ENCODE data around the gene SLIT1. TPM values are rescaled to one million over a fixed set of nuclear protein-coding genes. Genes with fewer than 3 reads are reported as not detected.

SLIT1 gene
- total and polyA plus RNA-seq, 12 donors: 0.05 to 0.65 (median 0.15) TPM

DNA sequence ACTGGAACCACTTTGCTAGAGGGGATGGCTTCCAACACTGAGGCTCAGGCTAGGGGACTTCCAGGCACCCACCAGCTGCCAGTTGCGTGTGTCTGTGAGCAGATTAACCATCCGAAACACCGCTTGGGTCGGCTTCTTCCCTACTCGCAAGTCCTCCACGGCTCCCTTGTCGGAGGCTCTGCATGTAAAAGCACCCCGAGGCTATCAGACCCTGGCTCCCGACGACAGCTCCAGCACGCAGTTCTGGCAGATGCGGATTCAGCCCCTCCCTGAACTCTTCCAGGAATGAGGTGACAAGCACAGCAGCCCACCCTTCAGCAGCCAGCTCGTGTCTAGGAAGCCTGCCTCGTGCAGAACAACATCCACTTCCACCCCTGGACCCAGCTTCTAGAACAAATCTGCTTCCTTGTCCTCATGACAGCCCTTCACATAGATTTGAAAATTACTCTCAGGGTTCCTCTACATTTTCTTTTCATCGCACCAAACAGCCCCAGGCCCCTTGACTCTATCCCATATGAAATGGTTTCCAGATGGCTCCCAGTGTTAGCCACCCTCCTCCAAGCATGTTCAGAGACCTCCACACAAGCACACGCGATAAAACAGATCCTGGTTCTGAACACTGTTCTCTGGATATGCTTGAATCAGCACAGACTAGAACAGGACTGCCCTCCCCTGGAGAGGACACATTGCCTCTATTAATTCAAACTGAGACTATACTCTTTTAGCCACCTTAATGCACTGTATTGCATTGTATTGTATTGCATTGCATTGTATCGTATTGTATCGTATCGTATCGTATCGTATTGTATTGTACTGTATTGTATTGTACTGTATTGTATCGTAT lies 44.6 kb downstream of the SLIT1 start:
- no peak overlapping the region for H3K27ac ChIP-seq
- H3K9me3 ChIP-seq (replicated peaks in 1 of 3): no peaks in the 10 kb centered on the region
- no peak overlapping the region for H3K4me3 ChIP-seq
- no peak for DNase-seq
- 50 to 62% (median 57%) methylated on average over 23 of the region's 23 CpGs for WGBS, 4 donors
- no peaks in the 10 kb centered on the region for H3K36me3 ChIP-seq (replicated peaks in 1 of 2)
- H3K4me1 ChIP-seq (replicated peaks in 1 of 2): no peaks in the 10 kb centered on the region
- intact Hi-C loops (cut with DNase I): no loop called here
- no peaks in the 10 kb centered on the region for H3K27me3 ChIP-seq
- TF ChIP-seq, protein P1, sequence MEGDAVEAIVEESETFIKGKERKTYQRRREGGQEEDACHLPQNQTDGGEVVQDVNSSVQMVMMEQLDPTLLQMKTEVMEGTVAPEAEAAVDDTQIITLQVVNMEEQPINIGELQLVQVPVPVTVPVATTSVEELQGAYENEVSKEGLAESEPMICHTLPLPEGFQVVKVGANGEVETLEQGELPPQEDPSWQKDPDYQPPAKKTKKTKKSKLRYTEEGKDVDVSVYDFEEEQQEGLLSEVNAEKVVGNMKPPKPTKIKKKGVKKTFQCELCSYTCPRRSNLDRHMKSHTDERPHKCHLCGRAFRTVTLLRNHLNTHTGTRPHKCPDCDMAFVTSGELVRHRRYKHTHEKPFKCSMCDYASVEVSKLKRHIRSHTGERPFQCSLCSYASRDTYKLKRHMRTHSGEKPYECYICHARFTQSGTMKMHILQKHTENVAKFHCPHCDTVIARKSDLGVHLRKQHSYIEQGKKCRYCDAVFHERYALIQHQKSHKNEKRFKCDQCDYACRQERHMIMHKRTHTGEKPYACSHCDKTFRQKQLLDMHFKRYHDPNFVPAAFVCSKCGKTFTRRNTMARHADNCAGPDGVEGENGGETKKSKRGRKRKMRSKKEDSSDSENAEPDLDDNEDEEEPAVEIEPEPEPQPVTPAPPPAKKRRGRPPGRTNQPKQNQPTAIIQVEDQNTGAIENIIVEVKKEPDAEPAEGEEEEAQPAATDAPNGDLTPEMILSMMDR (IDR thresholded peaks at IDR 0.05): no peak
- no peak for TF ChIP-seq POLR2A (IDR thresholded peaks at IDR 0.05)

DNA sequence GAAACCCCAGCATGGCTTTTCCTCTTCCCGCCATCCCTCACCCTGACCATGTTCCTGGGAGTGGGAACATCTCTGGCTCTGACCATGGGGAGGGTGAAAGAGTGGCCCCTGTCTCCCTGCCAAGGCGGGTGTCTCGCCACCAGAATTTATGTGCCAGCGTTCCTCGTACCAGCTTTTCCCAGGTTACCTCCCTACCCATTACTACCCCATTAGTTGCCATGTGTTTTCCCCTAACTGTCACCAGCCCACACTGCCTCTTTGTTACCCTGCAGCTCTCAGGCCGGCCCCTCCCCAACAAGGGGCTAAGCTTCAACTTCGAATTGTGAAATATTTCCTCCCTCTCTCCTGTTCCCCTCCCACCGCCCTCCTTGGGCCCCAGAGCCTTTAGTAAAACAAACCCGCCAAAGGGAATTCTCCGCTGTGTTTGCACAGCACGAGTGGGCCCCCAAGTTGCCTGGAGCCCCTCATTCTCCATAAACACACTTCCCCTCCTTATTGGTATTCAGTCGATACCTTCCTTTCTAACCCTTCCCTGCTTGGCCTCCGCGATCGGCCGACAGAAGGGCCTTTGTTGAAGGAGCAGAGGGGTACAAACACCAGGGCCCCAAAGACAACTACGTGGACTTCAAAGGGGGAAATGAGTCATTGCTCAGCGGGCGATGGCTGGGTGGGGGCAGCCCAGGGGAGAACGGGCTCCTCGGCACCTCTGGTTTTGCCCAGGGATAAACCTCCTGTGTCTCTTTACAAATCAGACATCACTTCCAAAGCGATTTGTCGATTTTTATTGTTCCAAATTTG lies 45.5 kb downstream of the SLIT1 start:
- no peak for DNase-seq
- H3K4me3 ChIP-seq: no peak overlapping the region

DNA sequence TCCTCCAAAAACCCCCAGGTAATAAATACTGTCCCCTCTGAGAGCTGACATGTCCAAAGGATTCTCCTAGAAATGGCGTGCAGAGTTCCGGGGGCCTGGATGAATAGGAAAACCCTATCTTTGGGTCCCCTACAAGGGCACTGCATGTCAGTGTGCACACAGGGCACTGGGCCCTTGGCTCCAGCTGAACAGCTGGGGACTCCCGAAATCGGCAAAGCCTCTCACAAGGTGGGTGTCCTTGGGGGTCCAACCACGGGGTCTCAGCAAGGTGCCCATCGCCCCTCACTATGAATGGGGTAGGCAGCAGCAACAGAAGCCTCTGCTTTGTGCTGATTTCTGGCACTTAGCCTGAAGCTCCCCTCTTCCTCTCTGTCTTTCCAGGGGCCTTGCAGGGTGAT lies 46.1 kb downstream of the SLIT1 start:
- no peak for DNase-seq

More for the DNA sequence above, 45.5 kb downstream of the SLIT1 start:
- no peaks in the 10 kb centered on the region for H3K36me3 ChIP-seq (replicated peaks in 1 of 2)
- no peaks in the 10 kb centered on the region for H3K4me1 ChIP-seq (replicated peaks in 1 of 2)
- no peaks in the 10 kb centered on the region for H3K9me3 ChIP-seq (replicated peaks in 1 of 3)
- intact Hi-C loops (cut with DNase I): no loop called here
- no peak overlapping the region for H3K27ac ChIP-seq
- TF ChIP-seq, protein P1 (IDR thresholded peaks at IDR 0.05): no peak
- no peak for TF ChIP-seq POLR2A (IDR thresholded peaks at IDR 0.05)
- H3K27me3 ChIP-seq: no peaks in the 10 kb centered on the region
- 43 to 52% (median 46%) methylated on average over 19 to 23 of the region's 23 CpGs for WGBS, 4 donors

GRCh38 chr10:97138846-97139245 lies 46.9 kb downstream of the SLIT1 start:
- intact Hi-C loops (cut with DNase I): no loop called here

More for the DNA sequence above, 46.1 kb downstream of the SLIT1 start:
- Histone ChIP-seq H3K27me3 (no peaks in the 10 kb centered on the region), H3K4me3 (no peak overlapping the region), H3K36me3 (replicated peaks in 1 of 2) (no peaks in the 10 kb centered on the region), H3K4me1 (replicated peaks in 1 of 2) (no peaks in the 10 kb centered on the region), H3K9me3 (replicated peaks in 1 of 3) (no peaks in the 10 kb centered on the region), H3K27ac (no peak overlapping the region)
- TF ChIP-seq POLR2A (IDR thresholded peaks at IDR 0.05): no peak
- TF ChIP-seq, protein P1 (IDR thresholded peaks at IDR 0.05): no peak
- 64 to 88% (median 78%) methylated on average over 4 to 6 of the region's 6 CpGs for WGBS, 4 donors
- intact Hi-C loops (cut with DNase I): no loop called here

More at GRCh38 chr10:97138846-97139245, 46.9 kb downstream of the SLIT1 start:
- H3K27ac ChIP-seq: no peak overlapping the region
- no peaks in the 10 kb centered on the region for H3K9me3 ChIP-seq (replicated peaks in 1 of 3)
- H3K4me3 ChIP-seq: no peak overlapping the region
- H3K27me3 ChIP-seq: no peaks in the 10 kb centered on the region
- DNase-seq: no peak
- WGBS, 4 donors: 69 to 85% (median 81%) methylated on average over 6 to 7 of the region's 7 CpGs
- TF ChIP-seq, protein P1 (IDR thresholded peaks at IDR 0.05): no peak
- no peak for TF ChIP-seq POLR2A (IDR thresholded peaks at IDR 0.05)
- no peaks in the 10 kb centered on the region for H3K4me1 ChIP-seq (replicated peaks in 1 of 2)
- H3K36me3 ChIP-seq (replicated peaks in 1 of 2): no peaks in the 10 kb centered on the region

All from adrenal gland (tissue), 12 donors.